ENCODE results near the gene MDFI. TPM values are rescaled to one million over a fixed set of nuclear protein-coding genes. Genes with fewer than 3 reads are reported as not detected.

MDFI gene
- polyA plus RNA-seq, 1 donor from 2014 or later, result 42.5 TPM

GRCh38 chr6:41700463-41701347 is 62.4 kb downstream of the MDFI start:
- Histone ChIP-seq H3K4me2 (ENCODE audit: low read length) (no peak overlapping the region), H3K9me2 (ENCODE audit: insufficient read depth, low read length) (no peaks in the 10 kb centered on the region), H3K9ac (ENCODE audit: low read length) (no peak overlapping the region), H2AFZ (ENCODE audit: low read depth, low read length) (no peak overlapping the region), H3K9me3 (ENCODE audit: low read length) (no peaks in the 10 kb centered on the region), H3K4me3 (ENCODE audit: low read length) (no peak overlapping the region), H4K20me1 (ENCODE audit: insufficient read depth) (no peaks in the 10 kb centered on the region), H3K36me3 (ENCODE audit: insufficient read depth, low read length) (no peaks in the 10 kb centered on the region), H3F3A (ENCODE audit: insufficient read depth, low read length, poor library complexity, severe bottlenecking) (no peaks in the 10 kb centered on the region), H3K79me2 (replicated peaks; ENCODE audit: insufficient read depth, low read length) (no peaks in the 10 kb centered on the region), H3K27ac (ENCODE audit: low read length) (no peak overlapping the region), H3K27me3 (ENCODE audit: insufficient read depth, low read depth, low read length) (no peaks in the 10 kb centered on the region)
- TF ChIP-seq REST (IDR thresholded peaks at IDR 0.05; ENCODE audit: borderline replicate concordance) (no peak), CTCF (IDR thresholded peaks at IDR 0.05; ENCODE audit: poor library complexity, severe bottlenecking) (no peak), MXI1 (conservative IDR thresholded peaks at IDR 0.05; ENCODE audit: poor library complexity, severe bottlenecking) (no peak), TAF1 (IDR thresholded peaks at IDR 0.05; ENCODE audit: low read depth) (no peak), EZH2 (IDR thresholded peaks at IDR 0.05; ENCODE audit: borderline replicate concordance, insufficient read depth, low read length, poor library complexity, severe bottlenecking) (no peak), SMC3 (conservative IDR thresholded peaks at IDR 0.05; ENCODE audit: poor library complexity) (no peak), POLR2AphosphoS5 (IDR thresholded peaks at IDR 0.05) (no peak), RAD21 (conservative IDR thresholded peaks at IDR 0.05) (no peak), EP300 (conservative IDR thresholded peaks at IDR 0.05; ENCODE audit: poor library complexity, severe bottlenecking) (no peak)

GRCh38 chr6:41702089-41702745 is 63.9 kb downstream of the MDFI start:
- no peak overlapping the region for H3K27ac ChIP-seq (ENCODE audit: low read length)
- H3K4me3 ChIP-seq (ENCODE audit: low read length), result no peak overlapping the region
- no peak overlapping the region for H2AFZ ChIP-seq (ENCODE audit: low read depth, low read length)
- H3K9ac ChIP-seq (ENCODE audit: low read length), result no peak overlapping the region
- H3K27me3 ChIP-seq (ENCODE audit: insufficient read depth, low read depth, low read length), result no peaks in the 10 kb centered on the region
- H4K20me1 ChIP-seq (ENCODE audit: insufficient read depth), result no peaks in the 10 kb centered on the region
- H3K79me2 ChIP-seq (replicated peaks; ENCODE audit: insufficient read depth, low read length), result no peaks in the 10 kb centered on the region
- H3K9me2 ChIP-seq (ENCODE audit: insufficient read depth, low read length), result no peaks in the 10 kb centered on the region
- H3K36me3 ChIP-seq (ENCODE audit: insufficient read depth, low read length), result no peaks in the 10 kb centered on the region
- TF ChIP-seq REST (IDR thresholded peaks at IDR 0.05; ENCODE audit: borderline replicate concordance), result no peak
- TF ChIP-seq SMC3 (conservative IDR thresholded peaks at IDR 0.05; ENCODE audit: poor library complexity), result no peak
- TF ChIP-seq CTCF (IDR thresholded peaks at IDR 0.05; ENCODE audit: poor library complexity, severe bottlenecking), result no peak
- TF ChIP-seq RAD21 (conservative IDR thresholded peaks at IDR 0.05), result no peak
- no peaks in the 10 kb centered on the region for H3F3A ChIP-seq (ENCODE audit: insufficient read depth, low read length, poor library complexity, severe bottlenecking)
- H3K9me3 ChIP-seq (ENCODE audit: low read length), result no peaks in the 10 kb centered on the region
- no peak overlapping the region for H3K4me2 ChIP-seq (ENCODE audit: low read length)

Data from neural cell (in vitro differentiated cells).